ENCODE measurements around the gene PPARD. TPM values are rescaled to one million over a fixed set of nuclear protein-coding genes. Genes with fewer than 3 reads are reported as not detected.
"Not testable (repeated sequence)": the region's sequence is repeated elsewhere in the genome, so short reads cannot be mapped to it uniquely, and the experiment has no call there.

The PPARD gene
- total RNA-seq, 1 donor from 2014 or later: 29.1 TPM

DNA sequence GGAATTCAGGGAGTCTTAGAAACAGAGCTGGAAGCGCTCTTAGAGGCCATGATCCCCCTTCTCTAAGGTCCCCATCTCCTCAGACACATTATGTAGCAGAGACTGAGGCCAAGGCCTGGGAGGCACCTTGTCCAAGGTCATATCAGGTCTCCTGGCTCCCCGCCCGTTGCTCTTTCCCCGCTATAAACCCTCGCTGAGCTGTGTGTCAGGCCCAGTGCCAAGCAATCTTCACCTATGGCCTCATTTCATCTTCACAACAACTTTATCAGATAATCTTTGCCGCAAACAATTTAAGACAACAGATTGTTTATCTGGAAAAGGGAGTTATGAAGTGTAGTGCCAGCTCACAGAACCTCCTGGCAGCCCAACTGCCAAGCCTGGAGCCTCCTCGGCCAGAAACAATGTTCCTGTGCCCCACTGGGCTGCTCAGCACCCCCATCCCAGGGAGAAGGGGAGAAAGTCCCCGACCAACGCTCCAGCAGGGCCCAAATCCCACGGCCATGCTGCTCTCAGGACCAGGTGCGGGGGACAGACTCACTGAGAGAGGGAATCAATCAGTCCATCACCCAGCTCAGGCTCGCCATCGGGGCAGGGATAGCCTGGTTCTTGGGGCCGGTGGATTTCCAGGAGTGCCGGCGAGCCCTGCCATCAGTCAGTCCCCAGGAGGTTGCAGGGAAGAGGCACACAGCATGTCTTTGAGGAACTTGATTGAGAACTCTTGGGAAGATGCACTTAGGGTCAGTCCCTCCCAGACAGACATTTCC lies 92.9 kb downstream of the PPARD start:
- Mint-ChIP-seq H3K4me3 (ENCODE audit: low read depth) (no peak overlapping the region), H3K9me3 (peaks cover 2% of the 10 kb centered on the region), H3K27ac (no peak overlapping the region), H3K4me1 (ENCODE audit: low read depth) (no peaks in the 10 kb centered on the region), H3K27me3 (ENCODE audit: low read depth) (no peaks in the 10 kb centered on the region), H3K36me3 (ENCODE audit: low read depth) (no peaks in the 10 kb centered on the region)
- intact Hi-C loops (cut with micrococcal nuclease): no loop called here
- DNase-seq (ENCODE audit: low spot score): no peak

DNA sequence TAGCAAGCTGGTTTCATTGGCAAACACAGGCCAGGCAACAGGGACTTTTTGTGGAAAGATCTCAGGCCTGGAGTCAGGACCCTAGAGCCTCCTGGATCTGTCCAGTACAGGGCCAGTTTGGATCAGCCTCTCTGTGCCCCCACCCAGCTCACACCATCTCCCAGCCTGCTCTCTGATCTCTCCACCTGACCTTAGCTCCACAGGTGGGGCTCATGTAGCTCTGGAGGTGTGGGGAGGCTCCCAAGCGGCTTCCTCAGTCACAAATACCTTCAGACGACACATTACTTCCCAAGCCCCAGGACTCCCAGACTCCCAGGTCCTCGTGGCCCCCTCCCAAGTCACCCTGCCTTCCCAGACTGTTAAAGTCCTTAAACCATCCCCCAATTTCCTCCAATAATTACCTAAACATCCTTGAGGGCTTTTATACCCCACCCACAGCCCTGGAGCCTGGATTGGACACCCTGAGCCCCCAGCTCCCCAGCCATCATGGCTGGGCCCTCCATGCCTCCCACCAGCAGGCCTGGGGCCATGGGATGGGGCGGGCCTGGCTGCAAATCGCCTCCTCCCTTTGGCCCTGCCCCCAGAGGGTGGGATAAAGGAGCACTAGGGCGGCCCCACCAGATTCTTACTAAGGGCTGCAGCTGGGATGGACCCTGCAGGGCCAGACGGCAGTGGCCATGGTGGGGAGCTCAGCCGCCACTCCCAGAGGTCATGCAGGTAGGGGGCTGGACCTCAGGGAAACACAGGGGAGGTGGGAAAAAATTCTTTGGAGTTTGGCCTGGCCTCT lies 93.9 kb downstream of the PPARD start:
- no peak overlapping the region for H3K27ac Mint-ChIP-seq
- no peaks in the 10 kb centered on the region for H3K9me3 Mint-ChIP-seq
- no peaks in the 10 kb centered on the region for H3K27me3 Mint-ChIP-seq (ENCODE audit: low read depth)
- no peak for DNase-seq (ENCODE audit: low spot score)
- H3K4me3 Mint-ChIP-seq (ENCODE audit: low read depth): no peak overlapping the region
- H3K36me3 Mint-ChIP-seq (ENCODE audit: low read depth): no peaks in the 10 kb centered on the region
- intact Hi-C loops (cut with micrococcal nuclease): no loop called here
- H3K4me1 Mint-ChIP-seq (ENCODE audit: low read depth): no peaks in the 10 kb centered on the region

DNA sequence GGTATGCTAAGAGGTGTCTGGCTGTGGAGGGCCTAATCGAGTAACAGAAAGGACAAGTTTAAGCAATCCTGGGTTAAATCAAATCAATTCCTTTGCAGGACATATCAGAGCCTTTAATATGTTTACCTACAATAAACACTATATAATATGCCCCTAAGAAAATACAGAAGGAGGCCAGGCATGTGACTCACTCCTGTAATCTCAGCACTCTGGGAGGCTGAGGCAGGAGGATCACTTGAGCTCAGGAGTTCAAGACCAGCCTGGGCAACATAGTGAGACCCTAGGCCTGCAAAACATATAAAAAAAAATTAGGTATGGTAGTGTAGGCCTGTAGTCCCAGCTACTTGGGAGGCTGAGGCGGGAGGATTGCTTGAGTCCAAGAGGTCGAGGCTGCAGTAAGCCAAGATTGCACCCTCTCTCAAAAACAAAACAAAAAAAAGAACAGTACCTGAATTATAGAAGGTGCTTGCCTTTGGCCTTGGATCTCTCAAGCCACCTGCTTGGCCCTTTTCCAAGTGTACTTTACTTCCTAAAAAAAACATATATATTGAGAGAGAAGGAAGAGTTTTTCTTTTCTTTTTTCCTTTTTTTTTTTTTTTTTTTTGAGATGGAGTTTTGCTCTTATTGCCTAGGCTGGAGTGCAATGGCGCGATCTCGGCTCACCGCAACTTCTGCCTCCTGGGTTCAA lies 96.2 kb downstream of the PPARD start:
- H3K4me3 Mint-ChIP-seq (ENCODE audit: low read depth); DNase-seq (ENCODE audit: low spot score); H3K27ac Mint-ChIP-seq; H3K36me3 Mint-ChIP-seq (ENCODE audit: low read depth); intact Hi-C loops (cut with micrococcal nuclease); H3K9me3 Mint-ChIP-seq; H3K27me3 Mint-ChIP-seq (ENCODE audit: low read depth); H3K4me1 Mint-ChIP-seq (ENCODE audit: low read depth): not testable (repeated sequence)

DNA sequence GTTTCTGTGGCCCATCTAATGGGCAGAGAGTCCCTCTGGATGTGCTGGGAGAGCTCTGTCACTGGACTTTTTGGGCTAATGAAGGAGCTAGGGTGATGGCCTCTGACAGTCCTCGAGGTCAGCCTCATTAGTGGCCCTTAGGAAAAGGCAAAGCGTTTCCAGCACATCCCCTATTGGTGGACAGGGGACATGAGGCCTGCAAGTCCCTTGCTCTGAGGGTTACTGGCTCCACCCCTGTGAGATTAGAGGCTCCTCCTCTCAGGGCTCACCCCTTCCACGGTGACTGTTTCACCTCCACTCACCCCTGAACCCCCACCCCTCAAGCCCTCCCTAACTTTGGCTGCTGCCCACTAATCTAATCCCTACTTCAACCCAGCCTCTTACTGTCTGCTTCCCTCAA lies 97.0 kb downstream of the PPARD start:
- intact Hi-C loops (cut with micrococcal nuclease): no loop called here
- DNase-seq (ENCODE audit: low spot score): no peak
- no peak overlapping the region for H3K27ac Mint-ChIP-seq
- H3K4me3 Mint-ChIP-seq (ENCODE audit: low read depth): no peak overlapping the region
- H3K27me3 Mint-ChIP-seq (ENCODE audit: low read depth): no peaks in the 10 kb centered on the region
- H3K4me1 Mint-ChIP-seq (ENCODE audit: low read depth): no peaks in the 10 kb centered on the region
- no peaks in the 10 kb centered on the region for H3K9me3 Mint-ChIP-seq
- H3K36me3 Mint-ChIP-seq (ENCODE audit: low read depth): no peaks in the 10 kb centered on the region

DNA sequence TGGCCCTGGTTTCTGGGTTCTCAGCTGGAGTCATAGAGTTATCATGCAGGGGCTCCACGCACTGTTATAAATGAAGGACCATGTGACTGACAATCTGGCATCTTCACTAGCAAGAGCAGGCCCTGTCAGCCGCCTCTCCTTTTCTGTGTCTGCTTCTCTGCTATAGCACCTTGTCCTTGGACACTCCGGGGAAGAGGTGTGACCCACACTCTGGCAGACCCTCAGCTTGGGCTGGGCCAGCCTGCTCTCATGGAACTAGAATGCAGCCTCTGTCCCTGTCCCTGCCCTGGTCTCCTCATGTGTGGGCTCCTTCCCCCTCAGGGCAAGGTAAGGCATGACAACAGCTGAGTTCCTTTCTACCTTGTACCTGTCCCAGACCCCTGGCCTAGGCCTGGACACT lies 98.8 kb downstream of the PPARD start:
- Mint-ChIP-seq H3K27me3 (ENCODE audit: low read depth) (no peaks in the 10 kb centered on the region), H3K4me3 (ENCODE audit: low read depth) (no peak overlapping the region), H3K27ac (no peak overlapping the region), H3K36me3 (ENCODE audit: low read depth) (no peaks in the 10 kb centered on the region), H3K4me1 (ENCODE audit: low read depth) (peaks cover 5% of the 10 kb centered on the region), H3K9me3 (no peaks in the 10 kb centered on the region)
- no peak for DNase-seq (ENCODE audit: low spot score)
- intact Hi-C loops (cut with micrococcal nuclease): no loop called here

DNA sequence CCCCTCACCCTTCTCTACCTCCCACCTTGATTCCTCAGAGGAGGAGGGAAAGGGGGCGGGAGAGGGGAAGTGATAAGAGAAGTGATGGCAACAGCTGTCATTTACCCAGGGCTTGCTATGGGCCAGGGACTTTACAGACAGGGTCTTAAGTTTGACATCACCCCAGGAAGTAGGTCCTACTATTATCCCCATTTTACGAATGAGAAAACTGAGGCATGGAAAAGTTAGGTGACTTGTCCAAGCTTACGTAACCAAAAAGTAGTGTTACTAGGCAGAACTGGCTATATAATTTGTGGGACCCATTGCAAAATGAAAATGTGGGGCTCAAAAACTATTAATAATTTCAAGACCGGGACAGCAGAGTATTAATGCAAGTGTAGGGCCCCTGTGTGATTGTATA lies 99.3 kb downstream of the PPARD start:
- no peak overlapping the region for H3K4me3 Mint-ChIP-seq (ENCODE audit: low read depth)
- DNase-seq (ENCODE audit: low spot score): no peak

DNA sequence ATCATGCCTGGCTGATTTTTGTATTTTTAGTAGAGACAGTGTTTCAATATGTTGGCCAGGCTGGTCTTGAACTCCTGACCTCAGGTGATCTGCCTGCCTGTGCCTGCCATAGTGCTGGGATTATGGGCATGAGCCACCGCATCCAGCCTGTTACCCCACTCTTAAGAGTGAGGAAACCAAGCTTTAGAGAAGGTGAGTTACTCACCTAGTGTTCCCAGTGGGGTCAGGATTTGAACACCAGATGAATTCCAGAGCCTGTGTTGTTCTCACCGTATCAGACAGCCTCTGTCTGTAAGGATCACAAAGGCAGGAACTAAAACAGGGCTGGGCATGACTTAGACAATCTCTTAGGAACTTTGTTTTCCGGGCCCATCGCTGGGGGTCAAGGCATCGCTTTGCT lies 100.3 kb downstream of the PPARD start:
- no peak overlapping the region for H3K4me3 Mint-ChIP-seq (ENCODE audit: low read depth)
- H3K4me1 Mint-ChIP-seq (ENCODE audit: low read depth): peaks cover 5% of the 10 kb centered on the region
- H3K27me3 Mint-ChIP-seq (ENCODE audit: low read depth): no peaks in the 10 kb centered on the region
- H3K9me3 Mint-ChIP-seq: no peaks in the 10 kb centered on the region
- intact Hi-C loops (cut with micrococcal nuclease): no loop called here
- DNase-seq (ENCODE audit: low spot score): no peak
- H3K27ac Mint-ChIP-seq: no peak overlapping the region
- no peaks in the 10 kb centered on the region for H3K36me3 Mint-ChIP-seq (ENCODE audit: low read depth)

More for the DNA sequence above, 99.3 kb downstream of the PPARD start:
- no peaks in the 10 kb centered on the region for H3K27me3 Mint-ChIP-seq (ENCODE audit: low read depth)
- intact Hi-C loops (cut with micrococcal nuclease): no loop called here
- H3K9me3 Mint-ChIP-seq: no peaks in the 10 kb centered on the region
- no peak overlapping the region for H3K27ac Mint-ChIP-seq
- peaks cover 5% of the 10 kb centered on the region for H3K4me1 Mint-ChIP-seq (ENCODE audit: low read depth)
- no peaks in the 10 kb centered on the region for H3K36me3 Mint-ChIP-seq (ENCODE audit: low read depth)

- no peaks in the 10 kb centered on the region for H3K27me3 Mint-ChIP-seq (ENCODE audit: low read depth)
- intact Hi-C loops (cut with micrococcal nuclease): no loop called here
- H3K4me3 Mint-ChIP-seq (ENCODE audit: low read depth): no peak overlapping the region
- DNase-seq (ENCODE audit: low spot score): no peak
- H3K27ac Mint-ChIP-seq: no peak overlapping the region
- no peaks in the 10 kb centered on the region for H3K9me3 Mint-ChIP-seq
- peaks cover 5% of the 10 kb centered on the region for H3K4me1 Mint-ChIP-seq (ENCODE audit: low read depth)
- no peaks in the 10 kb centered on the region for H3K36me3 Mint-ChIP-seq (ENCODE audit: low read depth)
These were observed 101.1 kb downstream of the PPARD start for GRCh38 chr6:35443341-35444030.

DNA sequence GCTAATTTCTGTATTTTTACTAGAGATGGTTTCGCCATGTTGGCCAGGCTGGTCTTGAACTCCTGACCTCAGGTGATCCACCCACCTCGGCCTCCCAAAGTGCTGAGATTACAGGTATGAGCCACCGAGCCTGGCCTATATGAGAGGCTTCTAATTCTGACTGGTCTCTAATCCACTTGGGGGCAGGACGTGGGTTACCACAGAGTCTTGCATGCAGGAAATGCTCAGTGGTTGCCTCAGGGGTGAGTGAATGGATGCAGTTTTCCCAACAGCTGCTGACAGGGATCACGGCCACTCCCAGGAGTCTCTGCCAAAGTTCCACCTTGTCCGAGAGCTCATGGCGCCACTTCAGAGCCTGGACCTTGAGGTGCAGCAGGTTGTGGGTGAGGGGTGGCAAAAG lies 103.3 kb downstream of the PPARD start:
- DNase-seq (ENCODE audit: low spot score): peak; percentile 30
- intact Hi-C loops (cut with micrococcal nuclease): loop anchor here (5.0 kb wide), 1 partner anchor 53 kb away; no protein-coding TSS in a partner anchor
- H3K4me3 Mint-ChIP-seq (ENCODE audit: low read depth): no peak overlapping the region
- H3K36me3 Mint-ChIP-seq (ENCODE audit: low read depth): no peaks in the 10 kb centered on the region
- no peak overlapping the region for H3K27ac Mint-ChIP-seq
- peaks cover 15% of the 10 kb centered on the region for H3K4me1 Mint-ChIP-seq (ENCODE audit: low read depth)
- peaks cover 4% of the 10 kb centered on the region for H3K27me3 Mint-ChIP-seq (ENCODE audit: low read depth)
- no peaks in the 10 kb centered on the region for H3K9me3 Mint-ChIP-seq

GRCh38 chr6:35448191-35448590 lies 105.8 kb downstream of the PPARD start:
- Mint-ChIP-seq H3K4me1 (ENCODE audit: low read depth) (peaks cover 24% of the 10 kb centered on the region), H3K4me3 (ENCODE audit: low read depth) (no peak overlapping the region), H3K27me3 (ENCODE audit: low read depth) (peaks cover 10% of the 10 kb centered on the region), H3K36me3 (ENCODE audit: low read depth) (no peaks in the 10 kb centered on the region), H3K9me3 (no peaks in the 10 kb centered on the region), H3K27ac (no peak overlapping the region)
- intact Hi-C loops (cut with micrococcal nuclease): loop anchor here (5.0 kb wide), 1 partner anchor 56 kb away; no protein-coding TSS in a partner anchor
- DNase-seq (ENCODE audit: low spot score): no peak

DNA sequence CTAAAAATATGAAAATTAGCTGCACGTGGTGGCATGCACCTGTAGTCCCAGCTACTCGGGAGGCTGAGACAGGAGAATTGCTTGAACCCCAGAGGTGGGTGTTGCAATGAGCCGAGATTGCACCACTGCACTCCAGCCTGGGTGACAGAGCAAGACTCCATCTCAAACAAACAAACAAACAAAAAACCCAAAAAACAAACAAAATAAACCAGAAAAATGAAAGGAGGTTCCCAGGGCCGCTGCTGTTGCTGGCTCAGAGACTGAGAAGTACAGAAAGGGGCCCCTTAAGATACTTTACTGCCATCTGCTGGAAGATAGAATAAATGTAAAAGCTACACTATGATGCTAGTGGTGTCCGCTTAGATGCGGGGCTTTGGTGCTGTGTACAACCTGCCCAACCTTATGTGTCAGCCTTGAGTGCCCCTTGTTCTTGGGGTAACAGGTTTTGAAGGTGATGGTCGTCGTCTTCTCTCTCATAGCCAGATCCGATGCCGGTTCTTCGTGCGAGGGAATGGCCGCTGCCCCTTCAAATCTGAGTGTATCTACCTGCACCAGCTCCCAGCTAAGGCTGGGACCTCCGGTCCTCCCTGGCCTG lies 107.0 kb downstream of the PPARD start:
- intact Hi-C loops (cut with micrococcal nuclease): loop anchor here (1.0 to 5.0 kb wide), 3 partner anchors 57 to 152 kb away; partner anchors contain the start of genes DEF6 and PPARD
- Mint-ChIP-seq H3K9me3 (no peaks in the 10 kb centered on the region), H3K4me1 (ENCODE audit: low read depth) (peaks cover 35% of the 10 kb centered on the region), H3K36me3 (ENCODE audit: low read depth) (peaks cover 2% of the 10 kb centered on the region), H3K4me3 (ENCODE audit: low read depth) (no peak overlapping the region), H3K27me3 (ENCODE audit: low read depth) (peaks cover 10% of the 10 kb centered on the region), H3K27ac (no peak overlapping the region)
- no peak for DNase-seq (ENCODE audit: low spot score)
